Right lung (tissue), 5 donors: Measurements from ENCODE around the gene TNFRSF13B. TPM values are rescaled to one million over a fixed set of nuclear protein-coding genes. Genes with fewer than 3 reads are reported as not detected.
"Not testable (repeated sequence)": the region's sequence is repeated elsewhere in the genome, so short reads cannot be mapped to it uniquely, and the experiment has no call there.

Experiments used
- DNase-seq, 2 donors: peaks; one replicate each; pipeline ENCODE4 v3.0.0-alpha.2; 2013
- polyA plus RNA-seq, 5 donors: library from polyadenylated mRNA; unstranded; fragments of 120-200 nt; gene quantifications; one replicate each; pipeline versions ENCODE4 v1.2.1 to v1.2.3, GENCODE V29; 2013; ENCODE audit warnings: inconsistent platforms in 1 of 5, low replicate concordance in 1 of 5; ENCODE audit not compliant: insufficient read length in 5 of 5, insufficient read depth in 1 of 5

The TNFRSF13B gene
- polyA plus RNA-seq, 5 donors: 0.12 TPM; not detected in 4

DNA sequence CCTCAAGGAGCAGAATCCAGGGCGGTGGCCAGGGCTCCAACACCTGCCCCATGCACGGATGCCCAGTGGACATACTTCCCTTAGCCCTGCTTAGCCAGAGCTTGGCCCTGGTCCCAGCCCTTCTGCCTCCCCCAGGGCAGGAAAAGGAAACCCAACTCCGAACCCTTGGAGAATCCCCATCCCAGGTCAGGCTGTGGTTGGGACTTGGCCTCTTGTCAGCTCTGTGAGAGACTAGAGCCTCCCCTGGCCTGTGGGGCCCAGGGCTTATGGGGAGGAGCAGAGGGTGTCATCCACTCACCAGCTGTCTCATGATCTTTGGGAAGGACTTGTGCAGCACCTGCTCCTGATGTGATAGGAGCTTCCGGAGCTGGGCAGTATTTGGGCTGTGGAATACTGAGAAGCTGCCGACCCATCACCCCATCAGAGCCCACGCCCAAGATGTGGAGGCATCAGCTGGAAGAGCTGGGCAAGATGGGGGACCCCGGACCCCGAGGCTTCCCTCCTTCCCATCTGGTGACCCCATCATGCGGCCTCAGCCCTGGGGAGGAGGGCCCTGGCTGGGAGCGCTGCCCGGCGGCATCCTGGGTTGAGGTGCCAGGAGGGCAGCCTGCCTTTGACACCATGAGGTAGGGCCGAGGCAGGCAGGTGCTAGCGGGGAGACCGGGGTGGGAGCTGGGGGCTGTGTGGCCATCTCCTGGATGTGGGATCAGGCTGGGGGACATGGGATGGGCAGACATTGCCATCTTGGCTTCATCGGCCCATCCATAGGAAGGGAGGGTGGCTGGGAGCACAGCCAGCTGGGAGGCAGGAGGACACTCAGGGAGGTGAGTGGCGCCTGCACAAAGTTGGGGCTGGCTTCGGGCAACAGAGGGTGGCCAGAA is 45.1 kb downstream of the TNFRSF13B start:
- no peak for DNase-seq

DNA sequence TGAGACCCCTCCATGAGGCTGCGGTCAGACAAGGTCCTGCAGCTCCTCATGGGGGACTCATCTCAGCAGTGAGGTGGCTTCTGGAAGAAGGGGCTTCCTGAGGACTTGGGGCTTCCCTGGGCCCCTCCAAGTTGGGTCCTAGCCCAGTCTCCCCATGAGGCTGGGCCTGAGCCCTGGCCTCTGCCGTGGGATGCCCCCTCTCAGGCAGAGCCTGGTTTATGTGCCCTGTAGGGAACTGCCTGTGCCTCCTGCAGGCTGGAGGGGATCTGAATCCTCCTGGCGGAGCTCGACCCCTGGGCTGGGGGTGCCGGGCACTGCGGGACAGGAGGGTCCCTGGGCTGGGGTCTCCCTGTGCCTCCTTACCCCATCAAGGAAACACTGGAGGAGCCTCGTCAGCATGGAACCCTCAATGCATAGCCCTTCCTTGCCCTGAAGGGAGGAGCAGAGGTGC is 45.8 kb downstream of the TNFRSF13B start:
- DNase-seq: no peak

DNA sequence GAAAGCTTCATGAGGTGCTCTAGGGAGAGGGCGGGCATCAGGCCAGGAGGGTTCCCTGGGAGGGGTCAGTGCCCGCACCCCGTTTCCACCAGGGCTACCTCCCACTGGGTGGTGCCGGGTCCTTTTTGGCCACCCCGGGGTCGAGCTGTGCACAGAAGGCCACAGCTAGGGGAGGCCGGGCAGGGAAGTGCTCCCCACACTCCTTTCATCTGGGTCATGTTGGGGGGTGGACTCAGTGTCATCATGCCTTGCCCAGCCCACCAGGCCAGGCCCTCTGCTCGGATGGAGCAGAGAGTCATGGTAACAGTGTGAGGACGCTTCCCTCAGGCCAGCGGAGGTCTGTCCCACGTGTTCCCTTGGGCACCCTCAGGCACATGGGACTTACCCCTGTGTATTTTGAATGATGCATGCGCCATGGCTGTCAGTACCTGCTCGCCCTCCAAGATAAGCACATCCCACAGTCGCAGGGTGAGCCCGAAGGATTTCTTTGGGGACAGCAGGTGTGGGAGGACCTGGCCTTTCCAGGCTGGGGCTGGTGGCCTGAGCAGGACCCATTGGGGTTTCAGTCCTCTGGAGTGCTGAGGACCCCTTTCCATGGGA is 46.4 kb downstream of the TNFRSF13B start:
- no peak for DNase-seq

DNA sequence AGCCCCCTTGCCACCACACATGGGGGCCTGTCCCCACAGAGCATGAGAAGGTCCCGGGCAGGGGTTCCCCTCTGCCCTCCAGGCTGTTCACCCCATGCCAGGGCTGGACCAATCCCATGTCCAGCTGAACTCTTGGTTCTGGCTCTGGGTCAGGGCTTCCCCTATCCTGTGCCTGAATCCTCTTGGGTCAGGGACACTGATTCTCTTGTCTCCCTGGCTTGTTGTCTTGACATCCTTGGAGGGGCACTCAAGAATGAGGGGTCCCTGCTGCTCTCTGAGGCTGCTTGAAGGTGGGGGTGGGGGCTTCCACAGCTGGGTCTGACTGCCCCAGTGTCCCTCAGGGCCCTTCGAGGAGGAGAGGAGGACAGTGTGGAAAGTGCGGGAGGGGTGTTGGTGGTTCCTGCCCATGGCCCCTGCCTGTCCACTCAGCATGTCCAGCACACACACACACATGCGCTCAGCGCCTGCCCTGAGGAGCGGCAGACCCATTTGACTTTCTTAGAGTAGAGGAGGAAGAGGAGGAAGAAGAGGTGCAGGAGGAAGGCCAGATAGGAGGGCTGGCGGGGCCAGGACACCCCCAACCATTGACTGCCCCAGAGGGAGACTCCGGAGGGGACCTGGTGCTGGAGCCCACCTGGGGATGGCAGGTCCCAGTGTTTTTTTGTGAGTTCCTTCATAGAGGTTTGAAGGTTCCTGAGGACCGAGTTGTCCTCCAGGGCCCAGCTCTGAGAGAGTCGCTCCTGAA is 47.0 kb downstream of the TNFRSF13B start:
- no peak for DNase-seq

DNA sequence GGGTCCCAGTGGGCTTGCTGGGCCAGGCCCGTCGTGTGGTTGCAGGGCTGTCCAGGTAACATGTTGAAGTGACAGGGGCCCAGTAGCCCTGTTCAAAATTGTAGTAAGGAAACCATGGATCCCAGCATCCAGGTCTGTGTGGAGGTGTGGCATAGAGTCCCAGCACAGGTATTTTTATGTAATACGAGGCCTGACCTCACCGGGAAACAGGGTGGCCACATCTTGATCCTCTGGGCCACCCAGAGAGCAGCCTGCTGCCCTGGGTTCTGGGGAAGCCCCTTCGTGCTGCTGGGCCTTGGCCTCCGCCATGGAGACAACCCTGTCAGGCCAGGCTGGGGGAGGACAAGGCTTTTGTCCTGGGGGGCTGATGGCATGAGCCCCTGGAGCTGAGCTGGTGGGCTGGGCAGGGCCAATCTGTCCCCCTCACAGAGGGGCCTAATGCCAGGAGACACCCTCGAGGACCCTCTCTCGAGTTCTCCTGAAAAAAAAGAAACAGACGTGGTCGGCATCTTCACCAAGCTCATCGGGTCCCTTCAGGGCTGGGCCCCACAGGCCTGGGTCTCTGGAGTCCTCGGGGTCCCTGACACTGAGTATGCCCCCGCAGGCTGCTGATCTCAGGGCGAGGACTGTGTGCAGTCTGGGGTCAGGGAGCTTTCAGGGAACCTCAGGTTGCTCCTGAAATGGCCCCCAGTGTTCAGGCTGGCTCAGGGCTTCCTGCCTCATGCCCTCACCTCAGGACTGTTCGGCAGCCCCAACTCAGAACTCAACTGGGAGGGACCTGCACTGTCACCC is 47.8 kb downstream of the TNFRSF13B start:
- DNase-seq: no peak

DNA sequence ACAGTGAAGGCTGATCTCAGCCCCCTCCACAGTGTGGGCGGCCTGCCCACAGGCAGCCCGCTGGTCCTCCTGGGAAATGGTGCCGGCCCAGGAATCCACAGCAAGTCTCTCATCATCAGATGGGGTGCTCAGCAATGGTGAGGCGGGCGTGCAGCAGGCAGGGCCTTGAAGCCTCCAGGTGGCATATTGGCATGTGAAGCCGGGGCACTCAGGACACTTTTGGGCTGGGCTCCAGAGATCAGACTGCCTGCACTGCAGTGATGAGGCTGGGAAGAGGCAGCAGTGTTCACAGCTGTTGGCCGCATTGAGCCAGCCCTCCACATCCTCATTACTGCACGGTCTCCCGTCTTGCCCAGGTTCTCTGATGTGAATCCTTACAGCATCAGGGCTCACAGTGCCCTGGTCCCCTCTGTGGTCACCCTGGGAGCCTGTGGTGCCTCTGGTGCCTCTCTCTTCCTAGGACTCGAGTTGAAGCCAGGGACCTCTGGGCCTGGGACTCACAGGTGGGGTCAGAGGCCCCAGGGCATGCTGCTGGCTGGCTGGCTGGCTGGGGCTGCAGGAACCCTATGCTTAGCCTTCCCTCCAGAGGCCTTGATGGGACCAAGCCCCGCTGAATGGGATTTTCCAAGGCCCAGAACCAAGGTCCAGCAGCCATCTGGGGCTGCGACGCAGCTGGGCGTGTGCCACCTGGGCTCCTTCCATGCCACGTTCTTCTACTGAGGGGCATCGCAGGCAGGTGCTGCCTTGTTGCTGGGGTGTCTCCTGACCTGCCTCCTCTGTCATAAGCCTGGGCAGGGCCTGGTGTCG is 48.6 kb downstream of the TNFRSF13B start:
- DNase-seq: no peak

DNA sequence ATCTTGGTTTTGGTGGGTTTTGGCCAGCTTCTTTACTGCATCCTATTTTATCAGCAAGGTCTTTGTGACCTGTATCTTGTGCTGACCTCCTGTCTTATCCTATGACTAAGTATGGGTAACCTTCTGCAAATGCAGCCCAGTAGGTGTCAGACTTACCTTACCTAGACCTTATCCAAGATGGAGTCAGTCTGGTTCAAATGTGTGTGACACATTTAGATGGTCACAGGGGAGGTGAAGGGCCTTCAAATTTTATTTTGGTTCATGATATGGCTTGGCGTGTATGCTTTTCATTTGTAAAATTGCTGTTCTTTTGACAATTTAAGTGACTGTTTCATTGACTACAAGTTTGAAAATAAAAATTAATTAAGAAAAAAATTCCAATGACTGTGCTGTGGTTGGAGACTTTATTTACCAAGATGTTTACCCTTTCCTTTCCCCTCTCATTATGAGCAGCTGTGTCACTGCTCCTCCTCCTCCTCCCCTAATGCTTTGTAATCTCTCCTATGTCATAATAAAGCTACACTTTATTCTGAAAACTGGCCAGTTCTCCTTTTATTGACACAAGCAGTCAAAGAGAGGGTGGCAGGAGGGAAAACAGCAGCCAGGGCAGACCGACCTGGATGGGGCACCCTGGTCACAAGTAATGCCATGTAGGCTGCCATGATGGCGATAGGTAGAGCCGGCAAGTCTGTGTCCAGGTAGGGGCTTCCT is 49.4 kb downstream of the TNFRSF13B start:
- DNase-seq: no peak

DNA sequence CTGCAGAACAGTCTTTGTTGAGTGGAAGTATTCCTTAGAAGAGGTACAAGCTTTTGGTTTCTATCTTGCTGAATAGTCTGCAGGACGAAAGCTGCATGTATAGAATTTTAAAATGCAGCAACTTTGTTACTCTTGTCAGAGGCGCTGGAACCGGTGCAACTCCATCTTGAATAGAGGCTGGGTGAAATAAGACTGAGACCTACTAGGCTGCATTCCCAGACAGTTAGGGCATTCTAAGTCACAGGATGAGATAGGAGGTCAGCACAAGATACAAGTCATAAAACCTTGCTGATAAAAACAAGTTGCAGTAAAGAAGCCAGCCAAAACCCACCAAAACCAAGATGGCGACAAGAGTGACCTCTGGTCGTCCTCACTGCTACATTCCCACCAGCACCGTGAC is 50.5 kb downstream of the TNFRSF13B start:
- not testable (repeated sequence) for DNase-seq

DNA sequence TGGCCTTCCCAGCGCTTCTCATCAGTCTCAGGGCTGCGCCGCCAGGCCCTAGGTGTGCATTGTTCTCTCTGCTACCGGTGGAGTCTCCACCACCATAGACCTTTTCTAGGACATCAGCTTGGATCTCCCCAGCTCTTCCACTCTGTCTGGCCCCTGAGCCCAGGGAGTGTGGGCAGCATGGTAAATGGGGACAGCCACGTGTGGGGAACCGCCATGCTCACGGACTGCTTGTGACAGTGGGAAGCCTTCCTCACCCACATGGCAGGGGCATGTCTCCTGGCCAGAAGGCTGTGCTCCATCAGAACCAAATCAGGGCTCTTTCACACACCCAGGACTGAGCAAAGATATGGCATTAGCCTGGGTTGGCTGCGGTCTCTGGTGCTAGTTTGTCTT is 51.3 kb downstream of the TNFRSF13B start:
- no peak for DNase-seq

DNA sequence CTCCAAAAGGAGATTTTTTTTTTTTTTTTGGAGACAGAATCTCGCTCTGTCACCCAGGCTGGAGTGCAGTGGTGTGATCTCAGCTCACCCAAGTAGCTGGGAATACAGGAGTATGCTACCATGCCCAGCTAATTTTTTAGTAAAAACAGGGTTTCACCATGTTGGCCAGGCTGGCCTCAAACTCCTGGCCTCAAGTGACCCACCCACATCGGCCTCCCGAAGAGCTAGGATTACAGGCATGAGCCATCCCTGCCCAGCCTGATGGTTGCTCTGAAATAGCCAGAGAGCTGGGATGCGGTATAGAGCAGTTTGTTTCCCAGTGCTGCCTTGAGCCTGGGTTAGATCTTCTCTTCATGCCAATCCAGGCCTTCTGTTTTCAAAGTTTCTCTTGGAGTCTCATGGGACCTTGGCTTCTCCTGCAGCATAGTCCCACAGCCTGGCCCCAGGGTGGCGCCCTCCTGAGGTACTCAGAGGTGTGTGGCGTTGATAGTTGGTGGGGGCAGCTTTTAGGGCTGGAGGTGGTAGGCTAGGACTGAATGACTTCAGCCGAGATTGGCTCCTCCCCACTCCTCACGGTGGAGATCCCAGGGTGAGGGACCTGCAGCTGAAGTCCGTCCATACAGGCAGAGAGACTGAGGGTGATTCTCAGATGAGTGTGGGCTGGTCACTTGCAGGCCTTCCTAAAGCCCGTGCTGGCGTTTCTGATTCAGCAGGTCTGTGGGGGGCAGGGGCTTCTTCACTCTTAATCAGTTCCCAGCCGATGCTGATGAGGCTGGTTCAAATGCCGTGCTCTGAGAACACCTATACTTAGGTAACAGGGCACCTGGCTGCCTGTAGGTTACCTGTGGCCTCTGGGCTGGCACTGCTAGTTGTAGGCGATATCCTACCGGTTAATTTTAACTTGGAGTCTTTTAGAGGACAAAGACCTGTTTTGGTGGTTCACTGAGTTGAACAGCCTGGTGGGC is 52.0 kb downstream of the TNFRSF13B start:
- no peak for DNase-seq

DNA sequence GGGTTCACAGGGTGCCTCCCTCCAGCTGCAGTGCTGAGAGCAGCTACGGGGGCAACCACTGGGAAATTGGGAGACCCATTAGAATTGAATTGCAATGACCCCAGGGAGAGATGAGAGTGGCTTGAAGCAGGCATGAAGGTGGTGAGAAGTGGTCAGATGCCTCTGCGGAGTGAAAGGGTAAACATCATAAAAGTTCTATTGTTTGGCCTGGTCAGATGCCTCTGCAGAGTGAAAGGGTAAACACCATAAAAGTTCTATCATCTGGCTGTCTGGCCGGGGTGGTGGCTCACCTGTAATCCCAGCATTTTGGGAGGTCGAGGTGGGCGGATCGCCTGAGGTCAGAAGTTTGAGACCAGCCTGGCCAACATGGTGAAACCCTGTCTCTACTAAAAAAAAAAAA is 53.5 kb downstream of the TNFRSF13B start:
- no peak for DNase-seq

DNA sequence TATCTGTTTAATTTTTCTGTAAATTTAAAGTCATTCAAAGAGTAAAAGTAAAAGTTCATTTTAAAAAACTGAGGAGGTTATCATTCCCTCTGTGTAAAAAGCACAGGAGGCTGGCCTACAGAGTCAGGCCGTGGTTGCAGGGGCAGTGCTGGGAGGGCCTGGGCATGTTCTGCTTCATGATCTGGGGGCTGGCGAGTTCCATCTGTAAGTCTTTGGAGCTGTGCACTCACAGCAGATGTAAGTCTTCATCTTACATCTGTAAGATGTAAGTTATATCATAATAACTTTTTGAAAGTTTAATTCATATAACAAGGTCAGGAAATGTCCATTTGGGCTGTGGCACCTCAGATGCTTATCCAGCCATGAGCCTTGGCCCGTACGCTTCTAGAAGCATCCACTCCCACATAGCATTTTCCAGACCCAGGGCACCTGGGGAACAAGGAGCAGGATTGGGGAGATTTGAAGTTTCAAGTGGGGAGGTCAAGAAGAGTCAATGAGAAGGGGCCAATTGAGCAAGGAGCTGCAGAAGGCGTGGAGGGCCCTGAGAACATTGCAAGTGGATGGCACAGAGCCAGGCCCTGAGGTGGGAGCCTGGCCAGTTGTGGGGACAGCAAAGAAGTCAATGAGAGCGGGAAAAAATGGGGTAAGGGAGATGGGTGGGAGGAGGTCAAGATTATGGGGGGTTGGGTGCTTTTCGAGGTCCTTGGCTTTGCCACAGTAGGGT is 54.1 kb downstream of the TNFRSF13B start:
- peak; percentile 65 to 85 for DNase-seq

DNA sequence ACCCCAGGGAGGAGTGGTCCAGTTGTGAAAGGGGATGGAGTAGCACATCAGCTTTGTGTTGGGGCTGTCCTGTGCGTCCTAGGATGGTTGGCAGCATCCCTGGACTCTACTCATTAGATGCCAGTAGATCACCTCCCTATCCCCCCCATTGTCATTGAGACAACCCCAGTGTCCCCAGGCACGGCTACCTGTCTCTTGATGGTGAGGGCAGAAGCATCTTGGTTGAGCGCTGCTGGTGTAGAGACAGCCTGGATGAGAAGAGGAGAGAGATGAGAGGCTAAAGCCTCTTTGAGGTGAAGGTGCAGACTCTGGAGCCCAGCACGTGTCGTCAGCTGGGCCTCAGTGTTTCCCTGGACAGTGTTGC is 55.4 kb downstream of the TNFRSF13B start:
- DNase-seq: no peak

DNA sequence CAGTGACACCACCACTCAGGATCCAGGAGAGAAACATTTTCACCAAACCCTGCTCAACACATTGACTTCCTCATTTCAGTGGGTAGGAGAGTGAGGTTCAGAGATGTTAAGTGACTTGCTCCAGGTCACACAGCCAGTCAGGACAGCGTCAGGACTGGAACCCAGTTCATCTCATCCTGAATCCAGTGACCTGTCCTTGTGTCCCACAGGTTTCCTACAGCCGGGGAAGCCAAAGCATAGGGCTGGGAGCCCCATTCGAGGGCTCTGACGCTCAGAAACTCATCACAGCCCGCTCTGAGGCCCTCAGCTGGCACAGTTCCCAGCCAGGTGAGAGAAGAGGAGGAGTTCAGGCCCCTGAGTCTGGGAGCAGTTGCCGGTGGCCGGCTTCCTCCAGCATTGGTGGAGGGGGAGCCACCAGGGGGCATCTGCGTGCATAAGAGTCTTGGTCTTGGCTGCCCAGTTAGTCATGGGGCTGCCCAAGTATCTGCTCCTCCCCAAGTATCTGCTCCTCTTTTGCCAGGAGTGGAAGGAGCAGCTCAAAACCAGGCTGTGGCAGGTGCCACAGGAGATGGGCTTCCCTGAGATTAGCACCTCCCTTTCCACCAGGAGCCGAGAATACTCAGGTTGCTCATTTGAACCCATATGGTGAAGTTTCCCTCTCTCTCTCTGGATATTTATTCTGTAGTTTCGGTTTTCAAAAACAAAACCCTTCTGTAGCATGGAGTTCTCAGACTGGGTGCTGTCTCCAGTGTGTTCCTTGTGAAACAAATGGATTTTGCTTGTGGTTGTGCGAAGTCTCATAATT is 56.0 kb downstream of the TNFRSF13B start:
- peak in 1 of 2 donors; percentile 33 for DNase-seq

DNA sequence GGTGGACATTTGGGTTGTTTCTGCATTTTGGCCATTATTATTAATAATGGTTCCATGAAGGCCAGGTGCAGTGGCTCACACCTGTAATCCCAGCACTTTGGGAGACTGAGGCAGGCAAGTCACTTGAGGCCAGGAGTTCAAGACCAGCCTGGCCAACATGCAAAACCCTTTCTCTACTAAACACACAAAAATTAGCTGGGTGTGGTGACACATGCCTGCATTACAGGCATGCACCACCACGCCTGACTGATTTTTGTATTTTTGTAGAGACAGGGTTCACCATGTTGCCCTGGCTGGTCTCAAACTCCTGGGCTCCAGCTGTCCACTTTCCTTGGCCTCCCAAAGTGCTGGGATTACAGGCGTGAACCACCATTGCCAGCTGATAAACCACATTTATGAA is 58.5 kb downstream of the TNFRSF13B start:
- no peak for DNase-seq

DNA sequence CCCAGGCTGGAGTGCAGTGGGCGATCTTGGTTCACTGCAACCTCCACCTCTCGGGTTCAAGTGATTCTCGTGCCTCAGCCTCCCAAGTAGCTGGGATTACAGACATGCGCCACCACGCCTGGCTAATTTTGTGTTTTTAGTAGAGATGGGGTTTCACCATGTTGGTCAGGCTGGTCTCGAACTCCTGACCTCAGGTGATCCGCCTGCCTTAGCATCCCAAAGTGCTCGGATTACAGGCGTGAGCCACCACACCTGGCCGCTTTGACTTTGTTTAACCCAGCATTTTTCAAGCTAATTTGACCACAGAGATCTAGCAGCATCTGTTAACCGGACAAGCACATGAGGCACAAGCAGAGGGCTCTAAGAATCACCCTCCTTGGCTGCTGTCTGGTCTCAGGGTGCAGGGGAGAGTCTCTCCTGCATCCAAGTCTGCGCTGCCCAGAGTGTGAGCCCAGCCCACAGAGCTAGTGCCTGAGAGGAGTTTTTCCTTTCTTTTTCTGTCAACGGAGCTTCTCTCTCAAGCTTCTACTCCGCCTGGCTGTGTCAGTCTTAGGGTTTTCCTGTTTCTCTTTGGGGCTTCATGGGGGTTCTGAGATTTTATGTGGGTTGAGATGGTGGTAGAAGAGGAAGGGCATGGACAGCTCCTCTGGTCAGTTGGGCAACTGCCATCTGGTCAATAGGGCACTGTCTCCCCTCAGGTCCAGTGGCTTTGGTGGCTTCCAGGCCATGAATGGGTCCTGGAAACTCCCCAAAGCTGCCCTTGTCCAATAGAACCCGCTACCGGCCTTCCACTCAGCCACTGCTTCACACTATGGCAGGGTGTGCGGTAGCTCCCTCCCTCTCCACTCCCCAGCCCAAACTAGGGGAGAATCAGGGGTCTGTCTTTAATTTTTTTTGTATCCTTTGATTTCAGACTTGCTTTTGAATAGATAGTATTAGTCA is 59.6 kb downstream of the TNFRSF13B start:
- DNase-seq: no peak
